ENCODE data around the gene CCDC14. TPM values are rescaled to one million over a fixed set of nuclear protein-coding genes. Genes with fewer than 3 reads are reported as not detected.

The CCDC14 gene
- polyA plus RNA-seq, 1 experiment: 163 TPM

DNA sequence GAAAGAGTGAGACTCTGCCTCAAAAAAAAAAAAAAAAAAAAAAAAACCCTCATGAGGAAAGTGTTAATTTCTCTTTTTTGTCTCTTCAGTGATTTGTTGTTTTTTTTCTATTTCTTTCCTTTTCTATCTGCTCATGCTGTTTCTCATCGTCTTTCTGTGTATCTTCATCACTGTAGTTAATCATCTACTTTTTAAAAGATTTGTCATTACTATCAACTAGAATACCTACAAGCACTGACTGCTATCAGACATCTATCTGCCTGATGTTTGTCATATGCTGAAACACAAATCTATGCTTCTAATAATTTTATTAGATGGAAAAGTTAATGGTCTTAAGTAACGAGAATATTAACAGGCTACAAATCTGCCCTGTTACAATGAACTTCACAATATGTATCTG, 26.8 kb downstream of the CCDC14 start:
- TF ChIP-seq, protein P1, sequence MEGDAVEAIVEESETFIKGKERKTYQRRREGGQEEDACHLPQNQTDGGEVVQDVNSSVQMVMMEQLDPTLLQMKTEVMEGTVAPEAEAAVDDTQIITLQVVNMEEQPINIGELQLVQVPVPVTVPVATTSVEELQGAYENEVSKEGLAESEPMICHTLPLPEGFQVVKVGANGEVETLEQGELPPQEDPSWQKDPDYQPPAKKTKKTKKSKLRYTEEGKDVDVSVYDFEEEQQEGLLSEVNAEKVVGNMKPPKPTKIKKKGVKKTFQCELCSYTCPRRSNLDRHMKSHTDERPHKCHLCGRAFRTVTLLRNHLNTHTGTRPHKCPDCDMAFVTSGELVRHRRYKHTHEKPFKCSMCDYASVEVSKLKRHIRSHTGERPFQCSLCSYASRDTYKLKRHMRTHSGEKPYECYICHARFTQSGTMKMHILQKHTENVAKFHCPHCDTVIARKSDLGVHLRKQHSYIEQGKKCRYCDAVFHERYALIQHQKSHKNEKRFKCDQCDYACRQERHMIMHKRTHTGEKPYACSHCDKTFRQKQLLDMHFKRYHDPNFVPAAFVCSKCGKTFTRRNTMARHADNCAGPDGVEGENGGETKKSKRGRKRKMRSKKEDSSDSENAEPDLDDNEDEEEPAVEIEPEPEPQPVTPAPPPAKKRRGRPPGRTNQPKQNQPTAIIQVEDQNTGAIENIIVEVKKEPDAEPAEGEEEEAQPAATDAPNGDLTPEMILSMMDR (IDR thresholded peaks at IDR 0.05; ENCODE audit: low read depth, low read length): no peak
- ChIA-PET POLR2A (no interaction called here), CTCF (no interaction called here)
- Histone ChIP-seq H3K27me3 (ENCODE audit: control insufficient read depth, insufficient read depth, low read length) (no peaks in the 10 kb centered on the region), H3K4me3 (ENCODE audit: low read depth, low read length) (no peak overlapping the region), H3K27ac (ENCODE audit: low read depth, low read length) (no peak overlapping the region), H3K9me3 (ENCODE audit: control insufficient read depth, insufficient read depth, low read length) (no peaks in the 10 kb centered on the region)
- no peak for DNase-seq (ENCODE audit: low read depth, low spot score)

DNA sequence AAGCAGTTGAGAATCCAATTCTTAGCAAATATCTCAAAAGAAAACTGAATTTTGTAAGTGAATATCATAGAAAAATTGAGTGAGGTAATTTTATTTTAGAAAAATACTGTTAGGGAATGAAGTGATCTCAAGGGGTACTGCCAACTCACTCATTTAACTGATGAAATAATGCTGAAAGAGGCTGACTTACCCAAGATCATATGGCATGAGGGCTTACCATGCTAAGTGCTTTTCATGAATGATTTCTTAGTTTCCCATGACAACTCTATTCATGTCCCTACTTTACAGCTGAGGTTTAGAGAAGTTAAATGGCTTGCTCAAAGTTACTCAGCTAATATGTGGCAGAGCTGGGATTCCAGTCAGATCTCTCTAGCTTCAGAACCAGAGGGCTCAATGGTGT, 30.6 kb downstream of the CCDC14 start:
- Histone ChIP-seq H3K4me3 (ENCODE audit: low read depth, low read length) (no peak overlapping the region), H3K27ac (ENCODE audit: low read depth, low read length) (no peak overlapping the region), H3K9me3 (ENCODE audit: control insufficient read depth, insufficient read depth, low read length) (no peaks in the 10 kb centered on the region), H3K27me3 (ENCODE audit: control insufficient read depth, insufficient read depth, low read length) (no peaks in the 10 kb centered on the region)
- no peak for DNase-seq (ENCODE audit: low read depth, low spot score)
- TF ChIP-seq, protein P1 (IDR thresholded peaks at IDR 0.05; ENCODE audit: low read depth, low read length): no peak
- ChIA-PET POLR2A (no interaction called here), CTCF (interaction anchor here (1.3 kb wide), 1 partner anchor 10 kb away, joined by 6 read pairs; no protein-coding TSS in a partner anchor)

DNA sequence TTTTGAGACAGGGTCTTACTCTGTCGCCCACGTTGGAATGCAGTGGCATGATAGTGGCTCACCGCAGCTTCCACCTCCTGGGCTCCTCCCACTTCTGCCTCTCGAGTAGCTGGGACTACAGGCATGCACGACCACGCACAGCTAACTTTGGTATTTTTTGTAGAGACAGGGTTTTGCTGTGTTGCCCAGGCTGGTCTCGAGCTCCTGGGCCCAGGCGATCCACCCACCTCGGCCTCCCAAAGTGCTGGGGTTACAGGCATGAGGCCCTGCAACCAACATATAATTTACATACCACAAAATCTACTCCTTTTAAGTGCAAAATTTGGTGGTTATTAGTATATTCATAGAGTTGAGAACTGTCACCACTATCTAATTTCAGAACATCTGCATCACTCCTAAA, 31.7 kb downstream of the CCDC14 start:
- ChIA-PET POLR2A (no interaction called here), CTCF (no interaction called here)
- H3K27ac ChIP-seq (ENCODE audit: low read depth, low read length): no peak overlapping the region
- no peak for DNase-seq (ENCODE audit: low read depth, low spot score)
- no peaks in the 10 kb centered on the region for H3K27me3 ChIP-seq (ENCODE audit: control insufficient read depth, insufficient read depth, low read length)
- TF ChIP-seq, protein P1 (IDR thresholded peaks at IDR 0.05; ENCODE audit: low read depth, low read length): no peak
- H3K4me3 ChIP-seq (ENCODE audit: low read depth, low read length): no peak overlapping the region
- H3K9me3 ChIP-seq (ENCODE audit: control insufficient read depth, insufficient read depth, low read length): no peaks in the 10 kb centered on the region

DNA sequence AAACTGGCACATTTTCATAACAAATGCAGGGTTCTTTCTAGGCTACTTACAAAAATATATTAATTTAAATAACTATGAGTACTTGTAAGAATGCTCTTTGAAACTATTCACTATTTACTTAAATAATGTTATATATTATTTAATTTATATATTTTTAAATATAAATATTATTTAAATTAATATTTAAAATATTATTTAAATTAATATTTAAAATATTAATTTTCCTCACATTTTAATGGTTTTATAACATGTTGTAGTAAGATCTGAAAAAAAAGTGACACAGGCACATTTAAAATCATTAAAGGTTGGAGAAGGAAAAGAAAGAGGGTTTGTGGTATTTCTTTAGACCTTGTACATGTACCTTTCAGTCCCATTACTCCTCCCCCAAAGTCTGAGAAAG, 34.6 kb downstream of the CCDC14 start:
- Histone ChIP-seq H3K27me3 (ENCODE audit: control insufficient read depth, insufficient read depth, low read length) (no peaks in the 10 kb centered on the region), H3K27ac (ENCODE audit: low read depth, low read length) (no peak overlapping the region), H3K9me3 (ENCODE audit: control insufficient read depth, insufficient read depth, low read length) (no peaks in the 10 kb centered on the region; the same call in 1 of the 2 replicates), H3K4me3 (ENCODE audit: low read depth, low read length) (no peak overlapping the region)
- POLR2A ChIA-PET: interaction anchor here (0.7 kb wide), 1 partner anchor 30 kb away, joined by 4 read pairs; no protein-coding TSS in a partner anchor
- CTCF ChIA-PET: interaction anchor here (0.6 kb wide), 1 partner anchor 41 kb away, joined by 4 read pairs; no protein-coding TSS in a partner anchor
- TF ChIP-seq, protein P1 (IDR thresholded peaks at IDR 0.05; ENCODE audit: low read depth, low read length): no peak
- DNase-seq (ENCODE audit: low read depth, low spot score): no peak

DNA sequence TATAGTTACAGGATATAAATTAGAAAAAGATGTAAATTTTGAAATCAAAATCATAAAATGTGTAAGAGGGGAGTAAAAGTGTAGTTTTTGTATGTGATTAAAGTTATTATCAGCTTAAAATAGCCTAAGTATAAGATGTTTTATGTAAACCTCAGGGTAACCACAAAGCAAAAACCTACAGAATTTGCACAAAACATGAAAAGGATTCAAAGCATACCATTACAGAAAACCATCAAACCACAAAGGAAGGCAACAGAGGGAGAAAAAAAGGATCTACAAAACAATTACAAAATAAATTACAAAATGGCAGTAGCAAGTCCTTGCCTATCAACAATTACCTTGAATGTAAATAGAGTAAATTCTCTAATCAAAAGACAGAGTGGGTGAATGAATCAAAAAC, 40.2 kb downstream of the CCDC14 start:
- POLR2A ChIA-PET: no interaction called here
- Histone ChIP-seq H3K4me3 (ENCODE audit: low read depth, low read length) (no peak overlapping the region), H3K9me3 (ENCODE audit: control insufficient read depth, insufficient read depth, low read length) (no peaks in the 10 kb centered on the region; the same call in 1 of the 2 replicates), H3K27ac (ENCODE audit: low read depth, low read length) (no peak overlapping the region), H3K27me3 (ENCODE audit: control insufficient read depth, insufficient read depth, low read length) (no peaks in the 10 kb centered on the region)
- no peak for DNase-seq (ENCODE audit: low read depth, low spot score)
- CTCF ChIA-PET: no interaction called here
- TF ChIP-seq, protein P1 (IDR thresholded peaks at IDR 0.05; ENCODE audit: low read depth, low read length): no peak

All from AG04450 (cell line).